ENCODE data around the gene TMEM135. TPM values are rescaled to one million over a fixed set of nuclear protein-coding genes. Genes with fewer than 3 reads are reported as not detected.

Gene TMEM135
- total RNA-seq, 1 donor from 2014 or later: 16.4 TPM

DNA sequence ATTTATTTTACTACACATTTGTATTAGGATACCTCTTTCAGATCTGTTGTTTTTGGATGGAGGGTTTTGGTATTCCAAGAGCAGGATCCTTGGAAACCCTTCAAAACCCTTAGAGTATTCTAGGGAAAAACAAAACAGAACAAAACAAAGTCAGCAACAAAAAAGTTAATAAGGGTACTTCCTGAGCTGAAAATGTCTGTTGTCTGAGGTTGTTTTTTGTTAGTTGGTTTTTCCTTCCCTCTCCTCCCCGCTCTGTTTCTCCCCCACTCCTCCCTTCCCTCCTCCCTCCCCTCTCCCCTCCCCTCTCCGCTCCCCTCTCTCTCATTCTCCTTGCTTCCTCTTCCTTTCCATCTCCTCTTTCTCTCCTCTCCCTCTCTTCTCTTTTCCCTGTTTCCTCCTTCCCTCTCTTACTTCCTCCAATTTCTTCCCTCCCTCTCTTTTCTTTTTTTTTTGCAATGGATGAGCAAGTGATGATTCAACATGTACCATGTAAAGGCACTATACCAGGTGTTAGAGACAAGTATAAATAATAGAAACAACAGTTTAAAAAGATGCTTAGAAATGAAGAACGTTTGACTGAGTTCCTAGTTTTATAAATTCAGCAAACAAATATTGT is 160.6 kb downstream of the TMEM135 start:
- Histone ChIP-seq H3K9me3 (replicated peaks) (no peaks in the 10 kb centered on the region), H3K27ac (replicated peaks) (no peak overlapping the region), H3K36me3 (no peaks in the 10 kb centered on the region), H3K4me3 (no peak overlapping the region), H3K4me1 (peaks cover 9% of the 10 kb centered on the region), H3K27me3 (ENCODE audit: low read depth) (no peaks in the 10 kb centered on the region)
- intact Hi-C loops (cut with micrococcal nuclease): no loop called here
- DNase-seq: no peak
- TF ChIP-seq, protein P1, sequence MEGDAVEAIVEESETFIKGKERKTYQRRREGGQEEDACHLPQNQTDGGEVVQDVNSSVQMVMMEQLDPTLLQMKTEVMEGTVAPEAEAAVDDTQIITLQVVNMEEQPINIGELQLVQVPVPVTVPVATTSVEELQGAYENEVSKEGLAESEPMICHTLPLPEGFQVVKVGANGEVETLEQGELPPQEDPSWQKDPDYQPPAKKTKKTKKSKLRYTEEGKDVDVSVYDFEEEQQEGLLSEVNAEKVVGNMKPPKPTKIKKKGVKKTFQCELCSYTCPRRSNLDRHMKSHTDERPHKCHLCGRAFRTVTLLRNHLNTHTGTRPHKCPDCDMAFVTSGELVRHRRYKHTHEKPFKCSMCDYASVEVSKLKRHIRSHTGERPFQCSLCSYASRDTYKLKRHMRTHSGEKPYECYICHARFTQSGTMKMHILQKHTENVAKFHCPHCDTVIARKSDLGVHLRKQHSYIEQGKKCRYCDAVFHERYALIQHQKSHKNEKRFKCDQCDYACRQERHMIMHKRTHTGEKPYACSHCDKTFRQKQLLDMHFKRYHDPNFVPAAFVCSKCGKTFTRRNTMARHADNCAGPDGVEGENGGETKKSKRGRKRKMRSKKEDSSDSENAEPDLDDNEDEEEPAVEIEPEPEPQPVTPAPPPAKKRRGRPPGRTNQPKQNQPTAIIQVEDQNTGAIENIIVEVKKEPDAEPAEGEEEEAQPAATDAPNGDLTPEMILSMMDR (IDR thresholded peaks at IDR 0.05; ENCODE audit: borderline replicate concordance): no peak

DNA sequence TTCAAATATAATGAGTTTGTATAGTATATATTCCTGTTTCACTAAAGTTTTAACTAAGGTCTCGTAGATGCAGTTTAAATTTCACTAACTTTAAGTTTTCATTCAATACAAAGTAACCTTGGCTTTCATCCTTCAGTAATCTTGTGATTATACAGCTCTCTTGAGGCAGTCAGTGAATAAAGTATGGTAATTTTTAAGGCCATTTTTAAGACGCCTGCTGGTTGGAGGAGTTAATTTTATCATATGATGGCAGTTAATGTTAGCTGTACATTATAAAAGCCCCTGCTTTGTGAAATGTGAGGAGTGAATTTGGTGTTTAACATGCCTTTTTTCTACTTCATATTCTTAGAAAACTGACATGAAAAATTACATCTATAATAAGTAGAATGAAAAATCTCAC is 163.6 kb downstream of the TMEM135 start:
- no peaks in the 10 kb centered on the region for H3K36me3 ChIP-seq
- H3K4me3 ChIP-seq: no peak overlapping the region
- no peaks in the 10 kb centered on the region for H3K9me3 ChIP-seq (replicated peaks)
- no peak overlapping the region for H3K27ac ChIP-seq (replicated peaks)
- intact Hi-C loops (cut with micrococcal nuclease): no loop called here
- no peaks in the 10 kb centered on the region for H3K27me3 ChIP-seq (ENCODE audit: low read depth)
- TF ChIP-seq, protein P1 (IDR thresholded peaks at IDR 0.05; ENCODE audit: borderline replicate concordance): no peak
- no peak for DNase-seq
- peaks cover 14% of the 10 kb centered on the region for H3K4me1 ChIP-seq

GRCh38 chr11:87203907-87204602 is 166.3 kb downstream of the TMEM135 start:
- Histone ChIP-seq H3K27ac (replicated peaks) (no peak overlapping the region), H3K4me1 (peaks cover 6% of the 10 kb centered on the region), H3K4me3 (no peak overlapping the region), H3K36me3 (no peaks in the 10 kb centered on the region), H3K9me3 (replicated peaks) (no peaks in the 10 kb centered on the region), H3K27me3 (ENCODE audit: low read depth) (no peaks in the 10 kb centered on the region)
- DNase-seq: no peak
- TF ChIP-seq, protein P1 (IDR thresholded peaks at IDR 0.05; ENCODE audit: borderline replicate concordance): no peak
- intact Hi-C loops (cut with micrococcal nuclease): no loop called here

DNA sequence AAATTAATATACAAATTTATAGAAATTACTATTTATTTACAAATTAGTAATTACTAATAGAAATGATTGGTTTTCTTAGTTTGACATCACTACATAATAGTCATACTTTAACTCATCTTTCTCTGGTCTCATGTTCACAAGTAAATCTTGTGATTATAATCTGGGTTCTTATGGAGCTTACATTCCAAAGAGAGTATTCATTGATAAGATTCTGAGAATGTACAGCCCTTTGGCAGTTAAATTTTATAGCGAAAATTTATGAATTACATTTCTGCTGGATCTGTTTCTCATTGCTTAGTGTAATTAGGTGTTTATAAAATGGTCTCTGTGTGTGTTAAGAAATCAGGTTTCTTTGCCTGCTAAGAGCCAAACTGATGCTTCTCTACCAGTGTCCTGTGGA is 175.2 kb downstream of the TMEM135 start:
- peaks cover 10% of the 10 kb centered on the region for H3K9me3 ChIP-seq (replicated peaks)
- H3K4me1 ChIP-seq: no peaks in the 10 kb centered on the region
- DNase-seq: no peak
- no peaks in the 10 kb centered on the region for H3K36me3 ChIP-seq
- no peaks in the 10 kb centered on the region for H3K27me3 ChIP-seq (ENCODE audit: low read depth)
- intact Hi-C loops (cut with micrococcal nuclease): no loop called here
- no peak overlapping the region for H3K4me3 ChIP-seq
- no peak overlapping the region for H3K27ac ChIP-seq (replicated peaks)
- TF ChIP-seq, protein P1 (IDR thresholded peaks at IDR 0.05; ENCODE audit: borderline replicate concordance): no peak

DNA sequence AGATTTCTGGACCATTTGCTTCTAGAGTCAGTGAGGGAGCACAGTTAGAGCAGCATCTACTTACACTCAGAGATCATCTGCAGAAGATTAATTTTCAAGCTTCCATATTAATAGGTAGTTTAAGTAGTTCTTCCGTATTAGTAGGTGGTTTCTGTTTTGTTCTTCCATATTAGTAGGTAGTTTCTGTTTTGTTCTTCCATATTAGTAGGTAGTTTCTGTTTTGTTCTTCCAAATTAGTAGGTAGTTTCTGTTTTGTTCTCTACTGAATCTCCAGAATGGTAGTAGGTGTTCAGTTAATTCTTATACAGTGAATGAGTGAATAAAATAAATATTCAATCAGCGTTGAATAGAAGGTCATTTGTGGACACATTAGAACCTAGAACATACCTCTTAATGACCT is 175.7 kb downstream of the TMEM135 start:
- Histone ChIP-seq H3K4me3 (no peak overlapping the region), H3K36me3 (no peaks in the 10 kb centered on the region), H3K27me3 (ENCODE audit: low read depth) (no peaks in the 10 kb centered on the region), H3K4me1 (no peaks in the 10 kb centered on the region), H3K9me3 (replicated peaks) (peaks cover 10% of the 10 kb centered on the region), H3K27ac (replicated peaks) (no peak overlapping the region)
- intact Hi-C loops (cut with micrococcal nuclease): no loop called here
- TF ChIP-seq, protein P1 (IDR thresholded peaks at IDR 0.05; ENCODE audit: borderline replicate concordance): no peak
- no peak for DNase-seq
